Left lobe of liver (tissue), 2 donors: Measurements from ENCODE around the gene CD200. TPM values are rescaled to one million over a fixed set of nuclear protein-coding genes. Genes with fewer than 3 reads are reported as not detected.
"Not testable (repeated sequence)": the region's sequence is repeated elsewhere in the genome, so short reads cannot be mapped to it uniquely, and the experiment has no call there.

Experiments used
- ATAC-seq: fragments of 200-7000 bp; cut with Tn5 transposase; one replicate; pipeline ENCODE4 v1.9.1; 2020; ENCODE audit warnings: mild to moderate bottlenecking, moderate library complexity
- DNase-seq: peaks from one replicate; pipeline ENCODE4 v3.0.0-alpha.2; 2020; ENCODE audit warnings: low spot score
- total RNA-seq: library from RNA; stranded (reverse); gene quantifications from one replicate; pipeline ENCODE4 v1.2.1, GENCODE V29; 2021
- donor health status: DM: no; HTN: no; CAD: no; lungs with moderate emphysema.
- donor health status: DM: no; HTN: yes; CAD: no.

CD200 gene
- total RNA-seq, 1 donor from 2014 or later = 0.38 TPM

- DNase-seq (no peak), ATAC-seq (no peak)
Observed at GRCh38 chr3:112384769-112385168, 51.8 kb downstream of the CD200 start.

DNA sequence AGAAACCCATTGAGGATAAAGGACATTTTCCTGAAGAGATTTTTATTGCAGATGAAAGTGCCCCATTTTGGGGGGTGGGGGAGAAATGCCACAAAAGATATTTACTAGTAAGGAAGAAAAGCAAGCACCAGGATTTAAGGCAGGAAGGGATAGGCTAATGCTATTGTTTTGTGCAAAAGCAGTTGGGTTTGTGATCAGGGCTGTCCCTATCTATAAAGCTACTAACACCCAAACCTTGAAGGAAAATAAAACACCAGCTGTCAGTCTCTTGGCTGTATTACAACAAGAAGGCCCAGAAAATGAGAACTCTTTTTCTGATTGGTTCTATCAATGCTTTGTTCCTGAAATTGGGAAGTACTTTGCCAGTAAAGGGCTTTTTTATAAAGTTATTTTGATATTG, 56.0 kb downstream of the CD200 start:
- ATAC-seq (no peak), DNase-seq (no peak)

- DNase-seq (no peak), ATAC-seq (no peak)
Observed at GRCh38 chr3:112389961-112390360, 57.0 kb downstream of the CD200 start.

- DNase-seq (no peak), ATAC-seq (no peak)
Observed at GRCh38 chr3:112390783-112391641, 58.1 kb downstream of the CD200 start.

DNA sequence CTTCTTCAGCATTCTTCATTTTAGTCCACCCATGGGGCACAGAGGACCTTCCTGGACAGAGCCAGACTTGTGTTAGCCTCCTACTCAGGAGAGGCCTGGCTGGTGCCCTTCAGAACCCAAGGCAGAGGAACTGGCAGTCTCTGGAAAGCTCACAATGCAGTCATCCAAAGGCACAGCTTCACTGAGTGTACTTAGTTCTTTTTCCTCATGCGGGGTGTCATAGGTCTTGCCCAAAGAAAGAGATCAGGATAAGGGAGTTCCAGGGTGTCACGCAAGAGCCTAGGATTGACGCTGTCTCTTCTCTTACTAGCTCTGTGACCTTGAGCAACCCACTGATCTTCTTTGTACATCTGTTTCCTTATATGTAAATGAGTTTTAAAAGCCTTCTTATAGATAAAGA, 58.7 kb downstream of the CD200 start:
- DNase-seq (no peak), ATAC-seq (no peak)

GRCh38 chr3:112392393-112393359, 59.7 kb downstream of the CD200 start:
- no peak for ATAC-seq

DNA sequence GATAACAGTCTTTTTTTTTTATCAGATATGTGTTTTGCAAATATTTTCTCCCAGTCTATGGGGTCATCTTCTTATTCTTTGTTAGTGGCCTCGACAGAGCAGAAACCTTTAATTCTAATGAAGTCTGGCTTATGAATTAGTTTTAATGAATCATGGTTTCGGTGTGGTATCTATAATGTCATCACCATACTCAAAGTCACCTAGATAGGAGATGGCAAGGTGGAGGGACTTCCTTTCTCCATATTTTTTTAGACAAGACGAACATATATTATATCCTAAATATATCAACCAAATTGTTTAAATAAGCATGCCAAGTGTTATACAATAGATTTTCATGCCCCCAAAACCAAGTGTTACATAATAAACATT, 60.4 kb downstream of the CD200 start:
- DNase-seq (no peak), ATAC-seq (no peak)

More at GRCh38 chr3:112392393-112393359, 59.7 kb downstream of the CD200 start:
- no peak for DNase-seq

GRCh38 chr3:112394003-112394640, 61.2 kb downstream of the CD200 start:
- no peak for DNase-seq
- ATAC-seq = no peak

DNA sequence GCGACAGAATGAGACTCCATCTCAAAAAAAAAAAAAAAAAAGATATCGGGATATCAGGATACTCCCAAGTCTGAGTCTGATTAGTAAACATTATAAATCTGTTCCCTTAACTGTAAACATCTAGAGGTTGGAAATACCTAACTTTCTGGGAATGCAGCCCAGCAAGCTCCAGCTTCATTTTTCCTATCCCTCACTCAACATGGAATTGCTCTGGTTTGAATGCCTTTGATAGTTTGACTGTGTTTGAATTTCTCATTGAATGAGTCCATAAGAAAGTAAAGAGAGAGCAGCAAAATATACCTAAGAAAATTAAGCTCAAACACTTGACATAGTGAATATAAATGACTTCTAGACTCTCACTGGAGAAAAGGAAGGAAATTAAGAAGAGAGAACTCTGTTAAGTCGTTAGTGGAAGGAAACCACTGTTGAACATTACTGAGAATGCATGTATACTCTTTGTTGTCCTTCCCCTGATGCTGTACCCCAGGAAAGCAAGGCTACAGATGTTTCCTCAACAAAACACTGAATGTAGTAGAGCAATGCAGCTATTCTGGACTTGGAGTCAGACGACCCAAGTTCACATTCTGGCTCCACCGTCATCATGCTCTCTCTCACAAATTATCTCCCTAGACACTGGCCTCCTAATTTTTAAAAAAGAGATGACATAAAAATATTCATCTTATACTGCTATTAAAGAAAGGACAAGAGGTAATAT, 62.4 kb downstream of the CD200 start:
- DNase-seq = no peak
- no peak for ATAC-seq

DNA sequence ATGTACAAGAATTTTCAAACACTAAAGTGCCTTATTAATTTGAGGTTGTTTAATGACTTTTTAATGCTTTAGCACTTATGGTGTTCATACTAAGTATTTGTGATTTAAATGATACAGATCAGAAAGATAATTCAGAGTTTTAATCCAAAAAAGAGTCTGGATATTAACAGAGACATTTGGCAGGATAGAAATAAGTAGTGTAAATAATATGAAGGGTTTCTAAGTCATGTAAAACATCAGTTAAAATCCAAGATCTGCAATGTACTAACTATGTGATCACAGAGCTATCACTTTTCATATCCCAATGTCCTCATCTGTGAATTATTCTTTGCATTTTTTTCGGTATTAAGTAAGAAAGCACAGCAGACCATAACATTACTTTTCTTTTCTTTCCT, 62.9 kb downstream of the CD200 start:
- ATAC-seq (no peak), DNase-seq (no peak)

GRCh38 chr3:112397556-112397955, 64.6 kb downstream of the CD200 start:
- DNase-seq = no peak
- no peak for ATAC-seq

GRCh38 chr3:112399064-112399463, 66.1 kb downstream of the CD200 start:
- ATAC-seq (no peak), DNase-seq (no peak)

- DNase-seq, ATAC-seq: not testable (repeated sequence)
Observed at GRCh38 chr3:112399554-112399953, 66.6 kb downstream of the CD200 start.

DNA sequence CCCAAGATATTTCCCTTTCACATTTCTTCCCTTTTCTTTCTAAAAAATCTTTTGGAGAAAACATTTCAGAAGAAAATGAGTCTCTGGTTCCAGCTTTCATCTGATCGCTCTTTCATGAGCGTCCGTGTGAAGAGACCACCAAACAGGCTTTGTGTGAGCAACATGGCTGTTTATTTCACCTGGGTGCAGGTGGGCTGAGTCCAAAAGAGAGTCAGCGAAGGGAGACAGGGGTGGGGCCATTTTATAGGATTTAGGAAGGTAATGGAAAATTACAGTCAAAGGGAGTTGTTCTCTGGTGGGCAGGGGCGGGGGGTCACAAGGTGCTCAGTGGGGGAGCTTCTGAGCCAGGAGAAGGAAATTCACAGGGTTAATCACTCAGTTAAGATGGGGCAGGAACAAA, 67.4 kb downstream of the CD200 start:
- DNase-seq, ATAC-seq: not testable (repeated sequence)

DNA sequence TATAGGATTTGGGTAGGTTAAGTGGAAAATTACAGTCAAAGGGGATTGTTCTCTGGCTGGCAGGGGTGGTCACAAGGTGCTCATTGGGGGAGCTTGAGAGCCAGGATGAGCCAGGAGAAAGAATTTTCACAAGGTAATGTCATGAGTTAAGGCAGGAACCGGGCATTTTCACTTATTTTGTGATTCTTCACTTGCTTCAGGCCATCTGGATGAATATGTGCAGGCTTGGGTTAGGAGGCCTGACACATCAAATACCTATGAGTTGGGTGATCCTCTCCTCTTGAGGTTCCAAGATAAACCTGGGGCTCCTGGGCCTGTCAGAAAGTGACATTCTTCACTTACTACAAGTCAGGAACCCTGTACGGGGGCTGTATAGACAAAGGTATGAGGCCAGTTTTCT, 68.7 kb downstream of the CD200 start:
- ATAC-seq (no peak), DNase-seq (no peak)

DNA sequence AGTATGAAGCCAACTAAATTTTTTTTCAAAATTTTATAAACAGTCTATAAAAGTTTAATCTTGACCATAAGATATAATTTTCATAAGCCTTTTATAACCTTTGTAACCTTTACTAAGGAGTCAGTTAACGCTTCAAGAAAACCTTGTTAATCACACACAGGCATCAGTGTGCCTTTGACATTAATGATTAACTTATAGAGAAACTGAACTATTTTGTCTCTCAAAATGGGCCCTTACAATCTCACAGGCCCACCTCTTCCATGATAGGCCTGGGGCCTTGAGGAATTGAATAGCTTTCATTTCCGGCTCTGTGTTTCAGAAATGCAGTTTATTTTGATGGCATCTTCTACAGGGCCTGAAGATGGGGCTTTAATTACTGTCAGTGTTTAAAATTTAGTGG, 70.1 kb downstream of the CD200 start:
- DNase-seq = no peak

GRCh38 chr3:112404924-112405549, 72.1 kb downstream of the CD200 start:
- not testable (repeated sequence) for ATAC-seq, DNase-seq

More for the DNA sequence above, 70.1 kb downstream of the CD200 start:
- ATAC-seq = no peak

DNA sequence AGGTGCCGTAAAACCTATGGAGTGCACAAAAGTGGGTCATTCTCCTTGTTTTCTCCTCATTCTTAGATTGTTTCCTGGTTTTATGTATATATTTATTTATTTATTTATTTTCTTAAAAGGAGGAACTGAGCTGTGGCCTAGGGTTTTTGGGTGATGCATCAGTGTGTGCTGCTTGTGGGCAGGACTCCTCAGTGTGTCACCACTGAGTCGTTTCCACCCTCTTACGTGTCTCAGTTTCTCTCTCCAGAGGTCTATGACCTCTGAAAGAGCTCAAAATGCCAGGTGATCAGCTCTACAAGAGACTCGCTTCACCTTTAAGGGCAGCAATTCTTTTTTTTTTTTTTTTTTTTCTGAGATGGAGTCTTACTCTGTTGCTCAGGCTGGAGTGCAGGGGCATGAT, 72.9 kb downstream of the CD200 start:
- ATAC-seq (no peak), DNase-seq (no peak)

- DNase-seq (no peak), ATAC-seq (no peak)
Observed at GRCh38 chr3:112407214-112407887, 74.4 kb downstream of the CD200 start.
